DMS153 (cell line): ENCODE measurements around the gene FREM1.
A peak's percentile ranks its signal among the peaks of the same experiment; 100 is the strongest.

ENCODE experiments used
- DNase-seq: peaks from one replicate; lab custom pipeline; 2025; lab: John Stamatoyannopoulos, UW

The FREM1 gene

GRCh38 chr9:14705079-14705478 is 205.1 kb downstream of the FREM1 start:
- DNase-seq = no peak

- DNase-seq = no peak
Observed at GRCh38 chr9:14704281-14704680, 205.9 kb downstream of the FREM1 start.

- no peak for DNase-seq
Observed at GRCh38 chr9:14702200-14702720, 208.0 kb downstream of the FREM1 start.

GRCh38 chr9:14693251-14693861 is 216.9 kb downstream of the FREM1 start, which contains the start of gene ZDHHC21:
ZDHHC21 (minus strand) TSS chr9:14693432; CDS start chr9:14674340, 19,092 bp downstream.
- DNase-seq = peak; percentile 69

- no peak for DNase-seq
Observed at GRCh38 chr9:14692470-14693250, 217.6 kb downstream of the FREM1 start.

GRCh38 chr9:14690948-14691730 is 219.1 kb downstream of the FREM1 start:
- DNase-seq = no peak

- no peak for DNase-seq
Observed at GRCh38 chr9:14687042-14687719, 223.0 kb downstream of the FREM1 start.

- no peak for DNase-seq
Observed at GRCh38 chr9:14686168-14686567, 224.1 kb downstream of the FREM1 start.
